Cerebellar cortex (tissue), 1 donor: ENCODE results near the gene KCNK4.
"Not testable (repeated sequence)": the region's sequence is repeated elsewhere in the genome, so short reads cannot be mapped to it uniquely, and the experiment has no call there.

Experiments
- DNase-seq: peaks from one replicate; pipeline ENCODE4 v3.0.0-alpha.2; 2015; ENCODE audit warnings: low spot score

Gene KCNK4

GRCh38 chr11:64291262-64291751 is at the start of gene KCNK4:
Gene KCNK4, plus strand, starts transcription at chr11:64291302. Its CDS starts 1,717 bp downstream, at chr11:64293019.
- no peak for DNase-seq

DNA sequence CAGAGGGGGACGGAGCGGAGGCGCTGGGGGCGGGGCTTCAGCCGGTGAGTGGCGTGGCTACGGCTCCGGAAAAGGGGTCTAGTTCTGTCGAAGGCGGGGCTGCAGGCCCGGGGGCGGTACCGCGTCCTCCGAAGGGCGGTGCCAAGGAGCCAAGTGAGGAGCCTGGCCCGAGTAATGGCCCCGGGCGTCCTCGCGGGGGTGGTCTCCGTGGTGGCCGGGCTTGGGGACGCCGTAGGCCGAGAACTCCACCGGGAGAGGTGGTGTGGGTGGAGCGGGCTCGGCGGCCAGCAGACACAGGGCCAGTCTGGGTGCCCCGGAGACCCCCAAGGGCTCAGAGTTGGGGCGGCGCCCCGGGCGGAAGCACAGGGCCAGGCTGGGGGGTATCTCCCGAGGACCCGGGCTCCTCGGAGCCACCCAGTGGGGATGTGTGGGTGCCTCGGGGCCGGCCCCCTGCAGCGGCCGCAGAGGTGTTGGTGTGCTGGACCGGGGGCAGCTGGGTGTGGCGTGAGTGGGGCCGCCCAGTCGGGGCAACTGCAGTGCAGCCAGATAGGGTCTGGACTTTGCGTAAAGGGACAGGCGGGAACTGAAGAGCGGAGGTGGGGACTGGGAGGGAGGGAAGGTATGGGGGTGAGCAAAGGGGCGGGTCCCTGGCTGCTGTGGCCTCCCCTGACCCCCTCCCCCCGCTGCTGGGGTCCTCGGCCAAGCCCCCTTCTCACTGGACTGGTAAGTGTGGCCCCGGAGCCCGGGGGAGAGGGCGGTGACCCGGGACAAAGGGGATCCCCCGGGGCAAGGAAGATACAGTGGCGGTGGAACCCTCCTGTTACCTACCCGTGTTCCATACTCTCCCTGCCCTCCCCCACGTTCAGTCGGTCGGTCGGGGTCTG is 49.4 kb upstream of the KCNK4 start:
- DNase-seq: peak; percentile 68

DNA sequence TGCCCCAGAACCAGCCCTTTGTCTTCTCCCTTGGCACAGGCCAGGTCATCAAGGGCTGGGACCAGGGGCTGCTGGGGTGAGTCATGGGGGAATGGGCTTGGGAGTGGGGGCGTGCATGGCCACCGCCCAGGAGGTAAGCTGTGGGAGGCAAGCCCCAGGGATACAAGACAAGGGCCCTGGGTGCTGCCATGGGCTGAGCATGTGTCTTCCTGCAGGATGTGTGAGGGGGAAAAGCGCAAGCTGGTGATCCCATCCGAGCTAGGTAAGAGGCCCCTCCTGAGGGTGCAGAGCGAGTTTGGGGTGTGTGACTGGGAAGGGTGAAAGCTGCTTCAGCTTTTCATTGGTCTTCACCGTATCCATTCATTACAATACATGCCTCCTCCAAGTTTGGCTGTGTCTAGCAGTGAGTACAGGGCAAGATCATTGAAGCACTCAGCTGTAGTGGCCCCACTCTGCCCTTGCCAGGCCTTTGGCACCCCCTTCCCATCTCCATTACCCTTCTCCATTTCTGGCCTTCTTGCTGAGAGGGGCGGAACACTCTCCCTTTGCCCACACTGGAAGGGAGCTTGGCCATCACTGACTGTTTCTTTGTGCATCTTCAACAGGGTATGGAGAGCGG is 47.8 kb upstream of the KCNK4 start:
- no peak for DNase-seq

DNA sequence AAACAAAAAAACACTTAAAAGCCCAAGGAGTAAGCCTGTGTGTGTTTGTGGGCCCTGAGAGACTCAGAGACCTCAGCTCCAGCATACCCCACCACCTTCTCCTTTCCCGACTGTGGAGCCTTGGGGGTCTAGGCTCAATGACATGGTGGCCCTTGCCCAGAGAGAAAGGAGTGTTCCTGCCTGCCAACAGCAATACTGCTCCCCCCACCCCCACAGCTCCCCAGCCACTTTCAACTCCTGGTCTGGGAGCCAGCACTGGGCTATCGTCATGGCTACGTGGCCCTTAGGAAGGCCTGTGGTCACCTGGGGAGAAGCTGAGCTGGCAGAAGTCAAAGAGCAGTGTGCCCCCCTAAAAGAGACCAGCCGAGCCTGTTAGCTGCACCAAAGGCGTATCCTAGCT is 47.0 kb upstream of the KCNK4 start:
- no peak for DNase-seq

DNA sequence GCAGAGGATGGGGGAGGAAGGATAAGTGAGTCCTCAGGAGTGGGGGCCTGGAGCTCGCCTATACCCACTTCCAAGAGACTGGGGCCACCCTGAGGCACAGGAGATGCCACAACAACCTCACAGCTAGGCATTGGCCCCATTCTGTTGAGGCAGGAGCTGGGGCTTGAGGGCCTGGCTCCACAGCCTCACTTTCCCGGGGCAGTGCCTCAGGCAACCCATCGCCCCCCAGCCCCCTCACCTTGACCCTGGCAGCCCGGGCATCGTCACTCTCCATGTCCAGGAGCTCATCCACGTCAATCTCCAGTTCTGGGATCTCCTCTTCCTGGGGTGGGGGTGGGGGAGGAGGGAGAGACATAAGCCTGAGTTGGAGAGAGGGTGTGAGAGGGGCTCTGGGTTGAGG is 46.1 kb upstream of the KCNK4 start:
- no peak for DNase-seq

- no peak for DNase-seq
These were observed 45.7 kb upstream of the KCNK4 start for GRCh38 chr11:64245401-64245796.

DNA sequence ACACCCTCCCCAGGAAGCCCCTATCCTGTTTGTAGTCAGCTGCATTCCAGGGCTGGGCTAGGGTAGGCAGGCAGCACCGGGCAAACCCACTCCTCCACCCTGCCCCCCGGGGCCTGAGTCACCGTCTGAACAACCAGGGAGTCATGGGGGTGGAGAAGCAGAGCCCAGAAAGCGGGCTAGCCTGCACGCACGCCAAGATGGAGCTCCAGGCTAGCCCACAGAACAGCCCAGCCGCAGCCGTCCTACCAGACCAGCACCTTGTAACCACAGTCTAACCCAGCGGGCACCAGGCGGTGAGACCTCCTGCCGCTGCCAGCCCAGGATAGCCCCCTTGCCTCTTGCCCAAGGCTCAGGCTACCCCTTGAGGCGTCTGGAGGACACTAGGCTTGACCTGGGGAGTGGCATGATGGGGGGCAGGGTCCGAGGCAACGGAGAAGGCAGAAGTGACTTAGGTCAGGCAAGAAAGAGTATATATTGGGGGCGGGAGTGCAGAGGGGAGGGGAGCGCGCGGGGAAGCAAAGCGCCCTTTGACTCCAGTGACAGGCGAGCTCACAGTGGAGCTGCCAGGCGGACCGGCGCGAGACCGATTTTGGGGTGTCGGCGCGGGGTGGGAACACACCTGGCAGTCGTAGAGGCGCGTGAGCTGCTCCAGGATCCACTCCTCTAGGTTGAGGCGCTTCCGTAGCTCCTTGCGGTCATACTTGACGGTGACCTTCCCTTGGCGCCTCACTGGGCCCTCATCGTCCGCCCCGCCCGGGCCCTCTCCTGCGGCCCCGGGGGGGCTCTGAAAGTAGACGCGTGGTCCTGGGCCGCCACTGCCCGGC is 45.1 kb upstream of the KCNK4 start:
- no peak for DNase-seq

DNA sequence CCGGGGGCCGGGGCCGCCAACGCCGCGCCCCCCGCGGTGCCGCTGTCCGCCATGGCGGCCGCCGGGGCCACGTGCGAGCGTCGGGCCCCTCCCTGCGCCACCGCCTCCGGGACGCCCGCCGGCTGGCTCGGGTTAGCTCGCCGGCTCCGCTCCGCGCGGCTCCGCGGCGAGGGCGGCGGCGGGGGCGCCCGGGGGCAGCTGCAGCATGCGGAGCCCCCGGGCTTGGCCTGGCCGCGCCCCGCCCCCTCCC is 44.6 kb upstream of the KCNK4 start:
- DNase-seq: not testable (repeated sequence)

DNA sequence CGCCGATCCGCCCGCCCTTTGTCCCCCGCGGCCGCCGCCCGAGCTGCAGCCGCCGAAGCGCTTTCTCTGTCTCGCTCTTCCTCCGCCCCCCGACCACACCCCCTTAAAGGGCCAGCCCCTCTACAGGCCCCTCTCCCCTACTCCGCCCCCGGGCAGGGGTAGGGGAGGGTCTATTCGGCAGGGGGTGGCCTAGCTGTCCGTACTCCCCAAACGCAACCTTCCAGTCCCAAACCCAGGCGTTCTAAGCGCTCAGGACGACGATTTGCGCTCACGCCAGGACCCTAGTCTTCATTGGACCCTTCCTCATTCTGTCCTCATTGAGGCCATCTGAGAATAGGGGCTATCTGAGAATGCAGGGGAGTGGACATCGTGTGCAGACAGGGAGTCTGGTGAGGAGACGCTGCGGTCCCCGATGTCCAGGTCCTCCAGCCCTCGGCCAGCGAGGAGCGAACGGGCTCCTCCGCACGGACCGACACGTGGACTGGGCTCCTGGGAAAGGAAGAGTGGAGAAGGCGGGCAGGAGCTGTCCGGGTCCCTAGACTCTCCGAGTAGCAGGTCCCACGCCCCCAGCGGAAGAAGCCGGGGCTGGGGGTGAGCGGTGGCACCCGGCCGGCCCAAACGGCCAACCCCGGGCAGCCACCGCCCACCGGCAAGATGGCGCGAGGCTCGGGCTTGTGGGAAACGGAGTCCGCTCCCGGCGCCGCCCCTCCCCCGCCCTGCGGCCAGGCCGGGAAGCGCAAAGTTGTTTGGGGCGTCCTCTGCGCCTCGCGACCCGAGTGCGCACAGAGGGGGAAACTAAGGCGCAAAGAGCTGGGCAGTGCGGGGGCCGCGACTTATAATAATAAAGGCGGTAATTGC is 44.0 kb upstream of the KCNK4 start, which contains the start of gene PPP1R14B:
Gene PPP1R14B (minus strand): TSS at position 73 of the 858 bp plus-strand sequence. CDS start 270 bp downstream, outside the sequence.
- peak; percentile 81 for DNase-seq

DNA sequence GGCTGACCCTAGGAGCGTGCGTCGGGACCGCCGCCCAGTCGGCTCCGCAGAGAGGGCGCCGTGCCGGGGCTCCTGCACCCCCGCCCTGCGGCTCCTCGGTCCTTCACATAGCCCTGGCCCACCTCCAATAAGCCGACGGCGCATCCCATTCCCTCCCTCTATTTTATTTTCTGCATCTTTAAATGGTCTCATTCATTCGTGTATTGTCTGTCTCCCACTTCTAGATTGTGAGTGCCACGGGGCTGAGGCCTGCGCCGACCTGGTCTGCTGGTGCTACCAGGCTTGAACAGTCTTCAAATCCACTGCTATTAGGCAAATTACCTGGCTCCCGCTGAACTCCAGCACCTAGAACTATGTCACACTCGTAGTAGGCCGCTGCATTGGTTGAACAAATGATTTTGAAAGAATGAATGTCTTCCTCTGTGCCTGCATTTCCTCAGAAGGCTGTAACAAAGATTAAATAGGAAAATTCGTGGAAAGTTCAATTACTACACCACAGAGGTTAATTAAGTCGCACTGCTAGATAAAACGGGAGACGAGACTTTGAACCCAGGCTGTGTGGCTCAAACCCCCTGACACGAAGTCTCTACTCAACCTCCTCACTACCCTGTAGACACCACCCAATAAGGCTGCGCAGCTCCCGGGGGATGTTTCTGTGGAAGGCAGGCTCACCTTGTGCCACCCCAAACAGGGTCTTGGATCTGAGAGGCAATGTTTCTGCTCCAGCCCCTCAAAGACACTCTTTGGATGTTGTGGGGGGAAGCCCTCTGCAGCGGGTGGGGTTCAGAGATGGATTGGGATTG is 43.2 kb upstream of the KCNK4 start:
- DNase-seq: no peak

- DNase-seq: no peak
These were observed 42.5 kb upstream of the KCNK4 start for GRCh38 chr11:64248578-64248977.

- DNase-seq: no peak
These were observed 42.1 kb upstream of the KCNK4 start for GRCh38 chr11:64249038-64249437.

GRCh38 chr11:64249563-64250414 is 41.3 kb upstream of the KCNK4 start:
- DNase-seq: no peak

- no peak for DNase-seq
These were observed 40.6 kb upstream of the KCNK4 start for GRCh38 chr11:64250415-64251015.

GRCh38 chr11:64251016-64251752 is 39.9 kb upstream of the KCNK4 start, which contains the start of gene PLCB3:
Gene PLCB3, plus strand, starts transcription at chr11:64251530. Its CDS starts 120 bp downstream, at chr11:64251650.
- no peak for DNase-seq

GRCh38 chr11:64251753-64252002 is 39.4 kb upstream of the KCNK4 start:
- no peak for DNase-seq

- no peak for DNase-seq
These were observed 38.9 kb upstream of the KCNK4 start for GRCh38 chr11:64252003-64252872.

DNA sequence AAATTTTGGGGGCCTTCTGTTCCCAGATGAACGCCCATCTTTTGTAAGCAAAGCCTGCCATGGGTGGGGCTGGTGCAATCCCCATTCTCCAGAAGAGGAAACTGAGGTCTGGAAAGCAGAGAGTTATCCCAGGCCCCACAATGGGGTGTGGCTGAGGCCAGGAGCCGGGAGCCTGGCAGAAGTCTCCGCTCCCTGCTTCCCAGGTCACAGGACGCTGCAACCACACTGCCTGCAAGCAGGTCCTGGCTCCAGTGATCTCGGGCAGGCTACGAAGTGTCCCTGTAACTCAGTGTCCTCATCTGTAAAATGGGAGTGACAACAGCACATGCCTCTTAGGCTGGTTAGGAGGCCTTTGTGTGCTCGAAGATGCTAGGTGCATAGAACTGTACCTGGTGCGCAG is 38.1 kb upstream of the KCNK4 start:
- no peak for DNase-seq
